Ureter (tissue), 1 donor: Measurements from ENCODE around the gene PDE4DIP. TPM values are rescaled to one million over a fixed set of nuclear protein-coding genes. Genes with fewer than 3 reads are reported as not detected.
"Not testable (repeated sequence)": the region's sequence is repeated elsewhere in the genome, so short reads cannot be mapped to it uniquely, and the experiment has no call there.

ENCODE experiments used
- DNase-seq: peaks from one replicate; pipeline ENCODE4 v3.0.0-alpha.2; 2020; ENCODE audit warnings: low spot score
- total RNA-seq: library from RNA; stranded (reverse); gene quantifications from one replicate; pipeline ENCODE4 v1.2.4, GENCODE V29; 2023
- donor health status: DM: yes; HTN: yes; CAD: no.

The PDE4DIP gene
- total RNA-seq, 1 donor from 2014 or later = 46.2 TPM

DNA sequence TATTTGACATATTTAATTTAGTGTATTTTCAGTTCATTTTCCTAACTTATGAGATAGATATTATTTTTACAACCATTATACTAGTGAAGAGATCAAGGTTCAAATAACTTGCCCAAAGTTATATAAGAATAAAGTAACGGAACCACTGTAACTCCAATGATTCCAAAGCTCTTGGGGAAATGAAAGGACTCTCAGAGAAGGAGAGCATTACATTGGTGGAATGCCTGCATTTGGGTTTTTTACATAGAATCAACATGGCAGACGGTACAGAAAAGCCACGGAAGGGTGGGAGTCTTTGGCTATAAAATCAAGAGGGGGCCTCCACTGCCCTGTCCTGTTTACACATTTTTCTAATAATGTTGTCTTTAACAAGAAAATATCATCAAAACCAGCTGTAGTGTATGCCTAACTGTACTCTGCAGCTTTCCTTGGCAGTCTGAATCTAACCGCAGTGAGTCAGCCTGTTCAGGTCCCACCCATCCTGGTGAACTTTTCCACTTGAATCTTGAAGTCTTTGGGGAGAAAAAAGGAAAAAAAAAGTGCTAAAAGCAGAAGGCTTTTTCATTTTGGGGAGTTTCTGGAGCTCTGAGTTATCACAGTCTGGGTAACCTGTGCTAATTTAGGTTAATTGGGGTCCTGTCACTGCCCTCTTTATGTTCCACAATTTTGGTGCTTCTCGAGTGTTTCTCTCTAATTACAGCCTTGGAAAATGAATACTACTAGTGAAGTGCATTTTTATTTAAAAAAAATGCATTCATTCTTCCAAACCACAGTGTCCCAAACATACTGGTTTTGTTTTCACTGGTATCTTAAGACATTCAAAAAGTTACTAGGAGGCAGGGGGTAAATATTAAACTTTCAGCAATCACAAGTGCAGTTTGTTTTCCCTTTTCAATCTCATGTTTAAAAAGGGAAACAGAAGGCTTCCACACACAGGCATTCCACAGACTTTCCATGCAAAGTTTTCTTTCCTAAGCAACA is 30.5 kb downstream of the PDE4DIP start:
- not testable (repeated sequence) for DNase-seq

DNA sequence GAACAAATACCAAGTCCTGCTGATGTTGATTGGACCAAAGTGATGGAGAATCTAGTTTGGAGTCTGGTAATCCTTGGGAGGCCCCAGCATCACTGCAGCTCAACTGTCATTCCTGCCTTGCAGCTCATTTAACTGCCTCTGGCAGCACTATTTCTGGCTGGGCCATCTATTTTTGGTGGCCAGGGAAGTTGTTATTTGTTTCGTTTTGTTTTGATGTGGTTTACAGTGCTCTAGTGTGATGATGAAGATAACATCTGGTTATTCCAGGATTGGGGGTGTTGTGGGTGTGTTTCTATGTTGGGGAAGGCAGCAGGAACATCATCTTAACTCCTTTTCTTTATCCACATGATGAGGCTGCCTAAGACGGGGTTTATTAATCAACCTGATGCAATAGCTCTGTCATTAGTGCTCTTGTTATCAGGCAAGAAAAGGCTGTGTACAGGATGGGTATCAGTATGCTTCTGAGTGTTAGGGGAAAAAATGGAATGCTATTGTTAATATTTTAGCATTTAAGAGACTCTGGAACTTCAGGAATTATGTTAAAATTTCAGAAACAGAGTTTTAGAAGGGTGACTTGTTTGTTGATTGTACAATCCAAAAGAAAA is 35.7 kb downstream of the PDE4DIP start:
- not testable (repeated sequence) for DNase-seq

DNA sequence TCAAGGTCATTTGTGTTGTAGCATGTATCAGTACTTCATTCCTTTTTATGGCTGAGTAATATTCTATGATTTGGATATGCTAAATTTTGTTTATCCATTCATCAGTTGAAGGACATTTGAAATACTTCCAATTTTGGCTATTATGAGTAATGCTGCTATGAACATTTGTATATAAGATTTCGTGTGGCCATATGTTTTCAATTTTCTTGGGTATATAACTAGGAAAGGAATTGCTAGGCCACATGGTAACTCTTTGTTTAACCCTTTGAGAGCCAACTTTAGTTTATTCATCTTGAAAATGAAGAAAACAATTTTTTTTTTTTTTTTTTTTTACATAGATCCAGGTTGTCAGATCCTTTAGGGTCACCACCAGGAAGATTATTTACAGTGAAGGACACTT is 37.0 kb downstream of the PDE4DIP start:
- DNase-seq = not testable (repeated sequence)

DNA sequence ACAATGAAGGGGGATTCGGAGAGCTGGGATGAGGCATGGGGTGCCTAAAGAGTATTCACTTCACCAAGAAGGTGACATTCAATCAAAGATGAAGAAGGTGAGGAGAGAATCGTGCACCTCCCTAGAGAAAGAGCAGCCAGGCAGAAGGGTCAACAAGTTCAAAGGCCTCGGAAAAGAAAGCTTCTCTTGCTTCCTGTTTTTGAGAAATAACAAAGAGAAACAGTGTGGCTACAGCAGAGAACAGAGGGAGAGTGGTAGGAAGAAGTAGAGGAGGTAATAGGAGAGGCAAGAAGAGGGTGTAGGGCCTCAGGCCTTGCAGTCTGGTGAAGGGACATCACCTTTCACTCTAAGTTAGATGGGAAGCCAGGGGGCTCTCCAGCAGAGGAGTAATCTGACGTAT is 41.0 kb downstream of the PDE4DIP start:
- DNase-seq = not testable (repeated sequence)

DNA sequence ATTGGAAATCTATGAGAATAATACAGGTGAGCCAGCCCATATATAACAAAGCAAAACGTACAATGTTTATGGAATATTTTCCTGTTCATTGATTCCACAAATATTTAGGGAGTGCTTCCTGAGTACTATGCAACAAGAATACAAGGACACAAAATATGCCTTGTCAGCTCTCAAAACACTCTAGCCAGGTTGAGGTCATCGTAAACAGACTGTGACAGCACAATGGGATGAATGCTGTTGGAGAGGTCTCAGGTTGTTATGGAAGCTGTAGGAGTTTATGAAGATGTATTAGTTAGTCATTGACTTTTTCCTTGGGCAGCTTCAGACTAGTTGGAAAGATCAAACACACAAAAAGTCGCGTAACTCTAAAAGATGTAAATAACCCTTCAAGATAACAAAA is 42.1 kb downstream of the PDE4DIP start:
- DNase-seq = not testable (repeated sequence)

DNA sequence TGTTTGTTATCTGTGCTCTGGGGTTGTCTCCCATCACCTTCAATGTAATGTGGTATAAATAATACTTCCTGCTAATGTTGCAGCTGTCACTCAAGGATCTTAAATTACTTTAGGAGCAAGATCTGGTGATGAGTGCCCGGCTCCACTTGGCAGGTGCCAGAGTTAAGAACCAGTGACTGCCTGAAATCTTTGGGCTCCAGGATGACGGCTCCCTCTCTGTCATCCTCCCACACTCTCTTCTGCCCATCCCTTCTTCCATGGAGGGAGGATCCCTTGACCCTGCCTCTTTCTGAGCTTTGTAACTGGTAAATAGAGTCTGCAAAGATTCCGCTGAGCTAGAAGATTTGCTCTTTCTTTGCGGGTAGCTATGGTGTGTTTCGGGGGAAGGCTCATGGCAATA is 44.4 kb downstream of the PDE4DIP start:
- not testable (repeated sequence) for DNase-seq

DNA sequence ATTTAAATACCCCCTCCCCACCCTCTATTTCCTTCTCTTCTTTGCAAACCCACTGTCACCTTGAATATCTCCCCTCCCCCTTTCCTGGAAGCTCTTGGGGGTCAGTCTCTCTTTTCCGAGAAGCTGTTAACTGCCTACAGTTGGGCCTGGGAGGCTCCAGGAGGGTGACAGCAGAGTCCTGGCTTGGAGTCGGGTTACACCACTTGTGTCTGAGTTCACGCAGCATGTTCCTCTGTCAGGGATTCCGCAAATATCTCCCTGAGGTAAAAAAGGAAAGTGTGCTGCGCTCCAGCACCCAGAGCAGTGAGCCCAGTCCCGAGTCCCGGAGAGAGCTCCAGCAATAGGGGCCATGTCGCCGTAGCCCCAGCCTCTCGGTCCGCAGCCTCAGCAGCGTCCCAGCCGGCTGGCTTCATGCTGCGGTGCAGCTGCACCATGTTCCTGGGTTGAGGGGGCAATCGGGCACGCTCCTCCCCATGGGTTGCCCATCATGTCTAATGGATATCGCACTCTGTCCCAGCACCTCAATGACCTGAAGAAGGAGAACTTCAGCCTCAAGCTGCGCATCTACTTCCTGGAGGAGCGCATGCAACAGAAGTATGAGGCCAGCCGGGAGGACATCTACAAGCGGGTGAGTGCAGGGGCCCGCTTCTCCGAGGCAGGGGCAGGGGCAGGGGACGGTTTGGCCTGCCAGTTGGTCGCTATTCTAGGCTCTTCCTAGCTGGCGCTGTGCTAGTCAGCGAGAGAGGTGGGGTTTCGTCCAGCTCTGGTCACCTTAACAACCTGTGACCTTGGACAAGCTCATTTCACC is 45.2 kb downstream of the PDE4DIP start:
- not testable (repeated sequence) for DNase-seq

DNA sequence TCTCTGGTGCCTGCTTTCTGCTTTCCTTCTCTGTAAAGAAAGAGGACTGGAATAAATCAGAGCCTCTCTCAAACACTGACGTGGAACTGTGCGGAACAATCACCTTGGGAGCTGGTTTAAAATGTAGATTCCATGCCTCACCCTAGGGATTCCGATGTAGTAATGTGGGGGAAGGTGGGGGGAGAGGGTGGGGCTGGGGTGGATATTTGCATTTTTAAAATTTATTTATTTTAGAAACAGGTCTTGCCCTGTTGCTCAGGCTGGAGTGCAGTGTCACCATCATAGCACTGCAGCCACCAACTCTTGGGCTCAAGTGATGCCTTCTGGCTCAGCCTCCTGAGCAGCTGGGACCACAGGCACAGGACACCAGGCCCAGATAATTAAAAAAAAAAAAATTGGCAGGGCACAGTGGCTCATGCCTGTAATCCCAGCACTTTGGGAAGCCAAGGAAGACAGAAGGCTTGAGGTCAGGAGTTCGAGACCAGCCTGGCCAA is 45.9 kb downstream of the PDE4DIP start:
- not testable (repeated sequence) for DNase-seq

DNA sequence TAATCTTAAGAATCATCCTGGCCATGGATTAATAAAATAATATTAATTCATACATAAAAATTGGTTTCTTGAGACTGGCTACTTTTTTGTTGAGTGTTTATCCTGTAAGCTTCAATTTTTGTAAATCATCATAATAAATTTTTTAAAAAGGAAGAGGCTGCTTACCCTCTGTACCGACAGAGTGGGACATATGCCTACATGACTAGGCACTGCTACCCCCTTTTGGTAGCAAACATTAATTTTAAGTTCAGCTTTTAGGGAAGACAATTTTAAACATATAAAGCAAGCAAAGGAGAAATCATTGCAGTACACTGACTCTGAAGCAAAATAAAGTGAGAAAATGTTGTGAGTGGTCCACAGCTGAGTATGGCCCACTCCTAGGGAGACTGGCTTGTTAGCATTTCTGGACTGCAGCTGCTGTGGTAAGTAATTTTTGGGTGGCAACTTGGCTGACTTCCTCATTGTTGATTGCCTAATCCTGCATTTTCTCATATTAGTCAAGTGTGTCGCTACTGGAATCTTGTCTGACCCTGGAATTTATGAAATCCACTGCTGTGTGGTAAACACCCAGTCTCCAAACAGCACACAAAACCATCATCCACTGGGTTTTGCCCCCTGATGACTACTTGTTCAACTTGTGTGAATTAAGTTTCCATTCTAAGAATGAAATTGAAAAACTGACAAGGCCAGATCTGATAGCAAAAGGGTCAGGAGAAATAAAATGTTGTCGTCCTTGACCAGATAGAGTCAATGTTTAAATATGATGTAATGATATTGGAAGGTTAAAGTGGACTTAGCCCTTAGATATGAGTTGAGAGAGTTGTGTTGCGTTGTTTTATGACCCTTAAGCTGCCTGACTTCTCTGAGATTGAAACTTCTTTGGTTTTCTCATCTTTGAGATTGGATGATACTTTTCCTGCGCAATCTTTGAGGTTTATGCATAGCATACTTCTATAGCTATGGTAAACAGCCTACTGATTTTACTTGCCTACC is 50.4 kb downstream of the PDE4DIP start:
- DNase-seq = not testable (repeated sequence)

DNA sequence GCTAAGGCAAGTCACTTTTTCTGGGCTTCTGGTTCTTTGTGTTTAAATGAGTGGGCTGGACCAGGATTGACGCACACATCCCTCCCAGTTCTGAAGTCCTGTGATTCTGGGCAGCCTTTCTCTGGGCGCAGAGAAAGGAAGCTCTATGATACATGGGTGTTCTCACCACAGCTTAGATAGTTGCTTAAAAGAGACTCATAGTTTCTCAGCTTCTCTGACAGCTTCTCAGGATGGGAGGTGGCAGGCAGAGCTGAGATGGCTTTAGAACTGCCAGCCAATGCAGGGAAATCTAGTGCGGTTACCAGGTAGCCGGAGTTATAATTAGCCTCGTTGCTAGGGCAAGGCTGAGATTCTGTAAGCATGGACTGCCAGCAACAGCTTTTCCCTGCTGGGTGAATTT is 55.8 kb downstream of the PDE4DIP start:
- not testable (repeated sequence) for DNase-seq

DNA sequence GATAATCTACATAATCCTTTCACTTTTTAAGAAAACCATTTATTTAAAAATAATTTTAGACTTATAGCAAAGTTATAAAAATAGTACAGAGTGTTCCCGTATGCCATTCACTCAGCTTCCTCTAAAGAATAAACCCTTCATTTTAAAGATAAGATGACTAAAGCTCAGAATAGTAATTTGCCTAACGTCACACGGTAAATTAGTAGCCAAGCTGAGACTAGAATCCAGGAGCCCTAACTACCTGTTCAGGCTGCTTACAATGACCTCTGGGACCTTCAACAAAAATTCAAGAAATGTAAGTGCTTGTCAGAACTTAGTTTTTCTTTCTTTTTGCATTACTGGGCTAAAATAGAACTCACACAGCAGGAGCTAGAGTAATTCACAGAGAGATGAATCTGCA is 56.5 kb downstream of the PDE4DIP start:
- not testable (repeated sequence) for DNase-seq

DNA sequence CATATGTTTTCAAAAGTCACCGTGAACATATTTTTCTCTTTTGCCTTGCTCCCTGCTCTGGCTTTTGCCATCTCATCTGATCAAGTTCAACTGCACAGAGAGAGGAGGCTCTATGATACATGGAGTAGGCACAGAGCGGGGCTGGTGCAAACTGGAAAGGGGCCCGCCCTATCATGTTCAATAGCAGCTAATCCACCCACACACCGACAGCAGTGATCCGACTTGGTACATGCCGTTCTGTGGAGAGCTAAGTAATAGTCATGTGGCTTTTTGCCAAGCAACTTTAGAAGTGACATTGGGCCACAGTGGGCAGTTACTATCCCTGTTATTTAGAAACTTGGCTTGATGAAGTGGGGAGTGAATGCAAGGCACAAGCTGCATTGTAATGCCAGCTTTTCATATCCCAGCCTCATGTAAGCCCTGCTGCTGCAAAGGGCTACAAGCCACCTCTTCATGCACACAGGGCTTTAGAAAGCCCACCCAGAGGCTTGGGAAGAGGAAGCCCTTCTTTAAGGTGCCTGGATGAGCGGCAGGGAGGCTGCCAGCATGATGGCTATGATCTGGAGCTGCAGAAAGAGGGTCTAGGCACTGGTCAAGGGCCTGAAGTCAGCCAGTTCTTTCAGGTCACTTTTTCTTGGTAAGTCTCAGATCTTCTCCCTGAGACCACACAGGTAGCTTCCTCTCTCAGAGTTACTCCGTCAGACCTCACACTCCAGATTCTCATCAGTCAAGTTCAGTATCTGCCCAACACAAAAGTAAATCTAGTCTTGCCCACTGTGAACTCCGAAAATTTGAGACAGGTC is 57.1 kb downstream of the PDE4DIP start:
- not testable (repeated sequence) for DNase-seq

DNA sequence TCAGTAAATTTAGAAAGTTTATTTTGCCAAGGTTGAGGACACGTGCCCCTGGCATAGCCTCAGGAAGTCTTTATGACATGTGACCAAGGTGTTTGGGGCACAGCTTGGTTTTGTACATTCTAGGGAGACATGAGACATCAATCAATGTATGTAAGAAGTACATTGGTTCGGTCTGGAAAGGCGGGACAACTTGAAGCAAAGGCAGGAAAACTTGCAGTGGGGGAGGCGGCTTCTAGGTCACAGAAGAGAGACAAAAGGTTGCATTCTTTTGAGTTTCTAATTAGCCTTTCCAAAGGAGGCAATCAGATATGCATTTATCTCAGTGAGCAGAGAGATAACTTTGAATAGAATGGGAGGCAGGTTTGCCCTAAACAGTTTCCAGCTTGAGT is 57.7 kb downstream of the PDE4DIP start:
- DNase-seq = not testable (repeated sequence)

DNA sequence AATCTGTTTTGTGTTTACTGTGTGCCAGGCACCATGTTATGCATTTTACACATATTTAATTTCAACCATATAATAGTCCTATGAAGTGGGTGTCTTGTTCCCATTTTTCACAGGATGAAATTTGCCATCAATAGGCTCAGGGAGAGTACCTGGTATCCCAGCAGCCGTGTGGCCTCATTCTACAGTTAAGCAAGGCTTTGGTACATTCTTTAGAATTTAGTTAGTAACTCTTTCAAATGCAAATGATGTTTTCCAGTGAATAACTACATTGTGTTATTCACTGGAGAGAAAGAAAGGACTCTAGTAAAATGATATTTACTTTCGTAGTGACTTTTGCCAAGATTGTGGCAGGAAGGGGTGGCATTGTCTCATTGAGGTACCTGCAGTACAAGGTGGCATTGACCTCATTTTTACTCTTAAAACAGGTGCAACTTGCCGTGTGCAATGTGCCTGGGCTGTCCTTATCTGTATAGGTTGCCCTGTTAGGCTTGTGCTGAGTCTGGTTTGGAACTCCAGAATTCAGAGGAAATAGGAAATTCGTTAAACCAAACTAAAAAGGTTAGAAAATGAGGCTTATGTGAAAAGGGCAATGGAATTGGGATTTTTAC is 65.1 kb downstream of the PDE4DIP start:
- not testable (repeated sequence) for DNase-seq

DNA sequence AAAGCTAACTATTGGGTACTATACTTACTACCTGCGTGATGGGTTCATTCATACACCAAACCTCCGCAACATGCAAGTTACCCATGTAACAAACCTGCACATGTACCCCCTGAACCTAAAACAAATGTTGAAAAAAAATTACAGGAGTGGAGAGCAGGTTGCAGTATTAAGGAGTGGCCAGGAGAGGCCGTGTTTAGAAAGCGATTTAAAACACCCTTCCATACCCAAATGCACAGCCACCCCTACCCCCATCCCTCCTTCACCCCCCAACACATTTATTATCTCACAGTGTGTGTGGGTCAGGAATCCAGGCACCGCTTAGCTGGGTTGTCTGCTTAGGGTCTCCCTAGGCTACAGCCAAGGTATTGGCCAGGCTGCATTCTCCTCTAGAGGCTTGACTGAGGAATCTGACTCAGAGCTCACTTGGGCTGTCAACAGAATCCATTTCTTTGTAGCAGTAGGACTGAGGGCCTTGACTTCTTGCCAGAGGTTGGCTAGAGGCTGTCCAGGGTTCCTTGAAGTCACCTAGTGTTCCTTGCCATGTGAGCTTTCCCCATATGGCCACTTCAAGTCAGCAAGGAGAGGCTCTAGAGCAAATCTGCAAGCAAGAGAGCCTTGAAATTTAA is 67.2 kb downstream of the PDE4DIP start:
- DNase-seq = not testable (repeated sequence)

DNA sequence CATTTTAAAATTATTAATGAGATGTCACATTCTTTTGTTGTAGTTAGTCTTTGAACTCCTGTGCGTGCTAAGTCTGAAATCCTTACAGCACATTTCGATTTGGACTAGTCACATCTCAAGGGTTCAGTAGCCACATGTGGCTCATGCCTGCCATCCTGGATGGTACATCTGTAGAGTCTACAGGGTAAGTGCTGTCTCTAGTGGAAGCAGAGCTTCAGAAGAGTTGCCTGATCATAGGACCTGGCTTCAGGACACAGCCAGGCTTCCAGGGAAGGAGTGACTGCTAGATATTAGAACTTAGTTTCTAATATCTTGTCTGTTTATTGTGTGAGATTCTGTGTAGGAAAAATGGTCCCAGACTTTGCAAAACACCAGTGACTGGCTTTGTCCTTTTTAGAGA is 72.0 kb downstream of the PDE4DIP start:
- DNase-seq = not testable (repeated sequence)

DNA sequence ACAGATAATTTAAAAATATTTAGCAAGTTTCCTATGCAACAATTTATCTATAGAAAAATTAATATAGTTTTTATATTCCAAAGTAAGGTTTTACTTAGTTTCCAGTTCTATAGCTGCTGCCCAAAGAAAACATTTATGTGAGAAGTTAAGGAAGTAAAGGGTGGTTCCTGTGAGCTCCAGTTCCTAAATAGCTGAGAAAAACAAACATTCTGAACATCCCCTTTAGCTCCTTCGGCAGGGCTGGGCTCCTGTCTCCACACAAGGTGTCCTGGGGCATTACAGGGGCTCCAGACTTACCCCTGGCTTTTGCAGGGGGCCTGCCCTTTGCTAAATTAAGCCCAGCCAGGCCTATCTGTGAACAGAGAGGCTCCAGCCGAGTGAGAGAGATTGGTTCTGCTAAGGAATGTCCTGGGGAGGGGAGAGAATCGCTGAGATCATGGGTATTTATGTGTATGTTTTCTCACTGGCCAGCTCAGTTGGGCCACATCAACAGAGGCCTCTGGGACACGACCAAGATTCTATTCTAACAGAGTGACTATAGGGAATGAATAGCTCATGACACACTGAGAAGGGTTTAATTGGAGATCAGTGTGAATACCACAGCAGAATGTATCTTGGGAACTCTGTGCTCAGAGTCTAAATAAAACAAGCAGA is 72.6 kb downstream of the PDE4DIP start:
- not testable (repeated sequence) for DNase-seq

DNA sequence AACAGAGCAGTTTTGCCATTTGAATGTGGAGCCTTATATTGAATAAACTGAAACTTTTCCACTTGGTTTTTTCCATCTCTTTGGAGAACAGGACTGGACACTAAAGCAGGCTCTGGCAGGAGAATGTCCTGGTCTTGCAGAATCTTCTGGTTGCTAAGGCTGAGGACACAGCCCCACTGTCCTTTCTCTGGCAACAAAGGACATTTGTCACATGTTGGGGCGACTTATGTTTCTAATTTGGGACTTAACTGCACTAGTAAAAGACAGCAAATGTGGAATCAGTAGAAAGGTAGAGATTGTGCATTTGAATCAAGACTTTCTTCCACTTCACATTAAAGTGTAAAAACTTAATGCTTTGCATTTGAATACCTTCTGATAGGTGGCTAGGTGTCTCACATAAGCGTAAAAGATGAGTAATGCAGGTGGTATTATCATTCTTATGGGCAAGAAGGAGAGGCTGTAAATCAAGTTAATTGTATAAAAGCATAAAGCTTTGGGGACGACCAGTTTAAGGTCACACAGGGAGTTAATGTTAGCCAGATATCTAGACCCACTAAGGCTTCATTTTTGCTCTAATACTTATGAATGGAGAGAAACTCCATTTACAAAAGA is 74.7 kb downstream of the PDE4DIP start:
- not testable (repeated sequence) for DNase-seq
